Caco-2 (cell line): ENCODE data around the gene GDI2. TPM values are rescaled to one million over a fixed set of nuclear protein-coding genes. Genes with fewer than 3 reads are reported as not detected.

ENCODE experiments used
- BruUV-seq: library from RNA; stranded (reverse); fragments of 400-500 nt; replicated peaks from 2 replicates; lab custom pipeline; 2021; lab: Mats Ljungman, UMichigan
- CTCF ChIA-PET: fragments of 300-600 bp; sonication (Branson Sonifier 250); formaldehyde crosslinking; loops from one replicate; lab custom pipeline; 2022; ENCODE audit warnings: antibody characterized with exemption; lab: Charles Lee
- POLR2A ChIA-PET: fragments of 300-600 bp; sonication (Branson Sonifier 250); formaldehyde crosslinking; loops from one replicate; lab custom pipeline; 2022; ENCODE audit warnings: antibody characterized with exemption; lab: Charles Lee
- DNase-seq, 2 experiments: peaks; one replicate each; pipeline versions ENCODE4 v3.0.0 to v3.0.0-alpha.2; 2020 to 2022
- H3K27me3 ChIP-seq: replicated peaks from 2 replicates; pipeline ENCODE4 v1.6.0; 2011; ENCODE audit warnings: low read length; ENCODE audit not compliant: control insufficient read depth, insufficient read depth
- H3K36me3 ChIP-seq: 2 replicates; pipeline ENCODE4 v1.5.1; 2011; ENCODE audit warnings: low read length; ENCODE audit not compliant: control insufficient read depth, insufficient read depth
- H3K4me1 ChIP-seq: fragments of 250-450 bp; sonication (Bioruptor Pico); 2 replicates; pipeline ENCODE4 v1.5.1; 2020; ENCODE audit warnings: mild to moderate bottlenecking
- H3K4me3 ChIP-seq: 2 replicates; pipeline ENCODE4 v1.5.1; 2011; ENCODE audit warnings: low read depth, mild to moderate bottlenecking, control low read depth, low read length
- H3K9me3 ChIP-seq: fragments of 250-450 bp; sonication (Bioruptor Pico); 2 replicates; pipeline ENCODE4 v1.5.1; 2020; ENCODE audit warnings: mild to moderate bottlenecking, moderate library complexity
- H3K27ac Mint-ChIP-seq: one replicate; pipeline ENCODE4 v1.8.0; 2022; ENCODE audit warnings: mixed read lengths; ENCODE audit not compliant: unreplicated experiment
- H3K27me3 Mint-ChIP-seq: one replicate; pipeline ENCODE4 v1.8.0; 2022; ENCODE audit warnings: mixed read lengths; ENCODE audit not compliant: insufficient read depth, unreplicated experiment
- H3K36me3 Mint-ChIP-seq: one replicate; pipeline ENCODE4 v1.8.0; 2022; ENCODE audit warnings: mild to moderate bottlenecking, mixed read lengths; ENCODE audit not compliant: insufficient read depth, unreplicated experiment
- H3K4me1 Mint-ChIP-seq: one replicate; pipeline ENCODE4 v1.8.0; 2022; ENCODE audit warnings: low read depth, mixed read lengths; ENCODE audit not compliant: unreplicated experiment
- H3K4me3 Mint-ChIP-seq: one replicate; pipeline ENCODE4 v1.8.0; 2022; ENCODE audit warnings: mild to moderate bottlenecking, moderate library complexity, mixed read lengths; ENCODE audit not compliant: unreplicated experiment
- H3K9me3 Mint-ChIP-seq: one replicate; pipeline ENCODE4 v1.8.0; 2022; ENCODE audit warnings: mixed read lengths; ENCODE audit not compliant: unreplicated experiment
- intact Hi-C: fragments of 100-400 bp; cut with micrococcal nuclease; formaldehyde crosslinking; loops from one replicate; pipeline ENCODE4 v1.10.0; 2022; ENCODE audit not compliant: unreplicated experiment
- total RNA-seq: library from RNA; stranded (reverse); gene quantifications from 2 replicates; pipeline ENCODE4 v1.2.3, GENCODE V29; 2022
- TF ChIP-seq, protein P1 (sequence below), 2 experiments: fragments of 200-600 bp in 1 of 2; IDR thresholded peaks; 1 replicate in 1 of 2; 2 replicates in 1 of 2; pipeline versions ENCODE4 v1.5.1 to v1.8.0; 2011 to 2022; ENCODE audit warnings: antibody characterized with exemption in 1 of 2, control low read depth in 1 of 2, inconsistent platforms in 1 of 2, low read depth in 1 of 2, low read length in 1 of 2, mild to moderate bottlenecking in 1 of 2, moderate library complexity in 1 of 2; ENCODE audit not compliant: insufficient read depth in 1 of 2, severe bottlenecking in 1 of 2, unreplicated experiment in 1 of 2

GDI2 gene
- total RNA-seq, 1 experiment from 2014 or later = 446 TPM

DNA sequence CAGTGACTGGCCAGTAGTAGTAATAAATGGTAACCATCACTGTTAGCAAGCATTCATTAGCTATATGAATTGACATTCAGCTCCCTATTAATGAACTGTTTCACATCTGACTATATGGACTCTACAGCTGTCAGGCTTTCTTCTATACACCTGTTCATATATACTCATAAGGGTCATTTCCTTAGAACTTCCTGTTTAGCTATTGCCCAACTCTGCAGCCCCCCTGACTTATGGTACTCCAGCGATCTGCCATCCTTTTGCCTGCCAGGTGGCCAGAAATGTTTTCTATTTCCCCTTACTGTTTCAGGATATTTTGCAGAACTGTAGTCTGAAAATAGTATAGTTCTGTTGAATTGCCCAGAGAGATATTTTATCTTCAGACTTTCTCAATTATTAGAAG lies 72.0 kb downstream of the GDI2 start:
- no peaks in the 10 kb centered on the region for H3K9me3 Mint-ChIP-seq
- POLR2A ChIA-PET = interaction anchor here (0.5 kb wide), 1 partner anchor 149 kb away, joined by 4 read pairs; the partner anchor contains the start of genes ANKRD16 and FBH1

DNA sequence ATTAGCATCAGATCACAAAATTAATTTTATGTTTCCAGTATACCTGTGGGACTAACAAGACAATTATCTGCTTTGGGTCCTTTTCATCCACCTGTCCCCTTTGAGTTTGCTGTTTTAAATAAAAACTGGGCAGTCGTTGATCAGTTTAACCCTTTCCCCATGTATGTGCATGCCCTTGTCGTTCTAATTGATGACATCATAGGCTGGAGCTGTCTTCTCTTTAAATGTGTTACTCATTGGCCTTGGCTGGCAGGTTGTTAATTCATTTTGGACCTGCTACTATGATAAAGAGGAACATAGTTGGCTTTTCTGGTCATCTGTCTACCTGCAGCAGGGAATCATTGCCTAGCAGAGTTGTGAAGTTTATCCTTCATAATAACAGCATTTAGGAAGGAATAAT lies 74.8 kb downstream of the GDI2 start:
- Mint-ChIP-seq H3K9me3 (no peaks in the 10 kb centered on the region), H3K4me3 (no peak overlapping the region), H3K27me3 (no peaks in the 10 kb centered on the region), H3K36me3 (peaks cover 54% of the 10 kb centered on the region), H3K4me1 (no peaks in the 10 kb centered on the region), H3K27ac (no peak overlapping the region)
- Histone ChIP-seq H3K4me1 (no peaks in the 10 kb centered on the region), H3K4me3 (no peak overlapping the region), H3K27me3 (no peaks in the 10 kb centered on the region), H3K36me3 (peaks cover 2% of the 10 kb centered on the region), H3K9me3 (no peaks in the 10 kb centered on the region)
- DNase-seq = no peak
- intact Hi-C loops = loop anchor here (5.0 kb wide), 1 partner anchor 106 kb away; no protein-coding TSS in a partner anchor
- ChIA-PET CTCF (no interaction called here), POLR2A (no interaction called here)
- TF ChIP-seq, protein P1, sequence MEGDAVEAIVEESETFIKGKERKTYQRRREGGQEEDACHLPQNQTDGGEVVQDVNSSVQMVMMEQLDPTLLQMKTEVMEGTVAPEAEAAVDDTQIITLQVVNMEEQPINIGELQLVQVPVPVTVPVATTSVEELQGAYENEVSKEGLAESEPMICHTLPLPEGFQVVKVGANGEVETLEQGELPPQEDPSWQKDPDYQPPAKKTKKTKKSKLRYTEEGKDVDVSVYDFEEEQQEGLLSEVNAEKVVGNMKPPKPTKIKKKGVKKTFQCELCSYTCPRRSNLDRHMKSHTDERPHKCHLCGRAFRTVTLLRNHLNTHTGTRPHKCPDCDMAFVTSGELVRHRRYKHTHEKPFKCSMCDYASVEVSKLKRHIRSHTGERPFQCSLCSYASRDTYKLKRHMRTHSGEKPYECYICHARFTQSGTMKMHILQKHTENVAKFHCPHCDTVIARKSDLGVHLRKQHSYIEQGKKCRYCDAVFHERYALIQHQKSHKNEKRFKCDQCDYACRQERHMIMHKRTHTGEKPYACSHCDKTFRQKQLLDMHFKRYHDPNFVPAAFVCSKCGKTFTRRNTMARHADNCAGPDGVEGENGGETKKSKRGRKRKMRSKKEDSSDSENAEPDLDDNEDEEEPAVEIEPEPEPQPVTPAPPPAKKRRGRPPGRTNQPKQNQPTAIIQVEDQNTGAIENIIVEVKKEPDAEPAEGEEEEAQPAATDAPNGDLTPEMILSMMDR (IDR thresholded peaks at IDR 0.05; ENCODE audit: insufficient read depth in 1 of 2, low read depth in 1 of 2, low read length in 1 of 2, severe bottlenecking in 1 of 2, unreplicated experiment in 1 of 2) = no peak
- BruUV-seq = no TSS peak

More for the DNA sequence above, 72.0 kb downstream of the GDI2 start:
- no peaks in the 10 kb centered on the region for H3K27me3 ChIP-seq
- Mint-ChIP-seq H3K27me3 (no peaks in the 10 kb centered on the region), H3K36me3 (peaks cover 64% of the 10 kb centered on the region), H3K4me1 (no peaks in the 10 kb centered on the region), H3K4me3 (no peak overlapping the region), H3K27ac (no peak overlapping the region)
- no peaks in the 10 kb centered on the region for H3K9me3 ChIP-seq
- H3K4me3 ChIP-seq = no peak overlapping the region
- no TSS peak for BruUV-seq
- peaks cover 4% of the 10 kb centered on the region for H3K36me3 ChIP-seq
- no peaks in the 10 kb centered on the region for H3K4me1 ChIP-seq
- intact Hi-C loops = no loop called here
- CTCF ChIA-PET = interaction anchor here (0.6 kb wide), 1 partner anchor 15 kb away, joined by 3 read pairs; no protein-coding TSS in a partner anchor
- TF ChIP-seq, protein P1 (IDR thresholded peaks at IDR 0.05; ENCODE audit: insufficient read depth in 1 of 2, low read depth in 1 of 2, low read length in 1 of 2, severe bottlenecking in 1 of 2, unreplicated experiment in 1 of 2) = no peak
- DNase-seq = no peak

- H3K36me3 ChIP-seq = peaks cover 2% of the 10 kb centered on the region
- Mint-ChIP-seq H3K9me3 (no peaks in the 10 kb centered on the region), H3K4me3 (no peak overlapping the region), H3K4me1 (no peaks in the 10 kb centered on the region), H3K36me3 (peaks cover 57% of the 10 kb centered on the region), H3K27ac (peak overlapping the region; percentile 21), H3K27me3 (no peaks in the 10 kb centered on the region)
- BruUV-seq = no TSS peak
- H3K27me3 ChIP-seq = no peaks in the 10 kb centered on the region
- TF ChIP-seq, protein P1 (IDR thresholded peaks at IDR 0.05; ENCODE audit: insufficient read depth in 1 of 2, low read depth in 1 of 2, low read length in 1 of 2, severe bottlenecking in 1 of 2, unreplicated experiment in 1 of 2) = peak; percentile 17 to 20
- ChIA-PET CTCF (no interaction called here), POLR2A (interaction anchor here (0.6 kb wide), 2 partner anchors 76 to 219 kb away, joined by 3 to 4 read pairs; partner anchors contain the start of gene GDI2)
- H3K4me1 ChIP-seq = no peaks in the 10 kb centered on the region
- intact Hi-C loops = loop anchor here (5.0 kb wide), 1 partner anchor 105 kb away; no protein-coding TSS in a partner anchor
- no peak overlapping the region for H3K4me3 ChIP-seq
- no peaks in the 10 kb centered on the region for H3K9me3 ChIP-seq
- DNase-seq = no peak
Observed at GRCh38 chr10:5737352-5737751, 75.9 kb downstream of the GDI2 start.
